HG03175 (cell line): Measurements from ENCODE around the gene SLF1.
"Not testable (repeated sequence)": the region's sequence is repeated elsewhere in the genome, so short reads cannot be mapped to it uniquely, and the experiment has no call there.

Experiments used
- ATAC-seq: cut with Tn5 transposase; IDR thresholded peaks from one replicate; pipeline ENCODE4 v1.9.1; 2021; ENCODE audit warnings: mild to moderate bottlenecking, moderate library complexity; ENCODE audit not compliant: unreplicated experiment

Gene SLF1

DNA sequence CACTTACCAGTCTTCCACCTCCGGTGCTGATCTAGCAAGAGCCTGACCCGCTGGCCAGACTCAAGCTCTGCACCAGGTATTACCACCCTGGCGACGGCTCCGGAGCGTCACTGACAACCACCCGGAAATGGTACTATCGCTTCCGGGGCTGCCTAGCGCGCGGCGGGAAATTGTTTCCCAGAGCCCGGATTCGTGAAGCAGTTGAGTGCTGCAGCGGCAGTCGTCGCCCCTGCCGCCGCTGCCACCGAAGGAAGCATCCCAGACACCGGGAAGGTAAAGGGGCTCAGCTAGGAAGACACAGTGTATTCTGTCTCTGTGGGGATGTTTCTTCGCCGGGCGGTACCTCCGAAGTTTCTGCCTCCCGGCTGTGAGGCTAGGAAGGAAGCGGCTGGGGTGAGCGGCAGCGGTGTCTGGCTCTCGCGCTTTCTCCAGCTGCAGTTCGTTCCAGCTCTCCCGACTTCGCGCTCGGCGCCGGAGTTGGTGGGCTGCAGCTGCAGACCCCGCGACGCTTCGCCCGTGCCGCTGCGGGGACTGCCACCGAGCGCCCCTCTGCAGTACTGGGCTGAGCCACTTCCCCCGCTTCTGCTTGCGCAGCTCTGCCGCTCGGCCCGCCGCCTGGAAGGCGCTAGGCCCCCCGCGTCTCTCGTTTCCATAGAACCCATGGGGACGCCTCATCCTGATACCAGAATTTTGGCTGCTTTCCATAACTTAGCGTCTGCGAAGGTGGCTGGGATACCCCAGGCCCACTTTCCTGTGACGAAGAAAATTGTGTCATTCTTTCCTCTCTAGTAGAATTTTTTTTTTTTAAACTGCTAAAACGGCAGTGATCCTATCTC is at the start of gene SLF1, which contains the start of gene KIAA0825:
TSS of gene SLF1 (plus strand) at position 177 of the 836 bp plus-strand sequence. CDS start 10,142 bp downstream, outside the sequence.
TSS of gene KIAA0825 (minus strand) at position 112 of the 836 bp plus-strand sequence. CDS start 81,478 bp downstream, outside the sequence.
- peak; percentile 98 for ATAC-seq

DNA sequence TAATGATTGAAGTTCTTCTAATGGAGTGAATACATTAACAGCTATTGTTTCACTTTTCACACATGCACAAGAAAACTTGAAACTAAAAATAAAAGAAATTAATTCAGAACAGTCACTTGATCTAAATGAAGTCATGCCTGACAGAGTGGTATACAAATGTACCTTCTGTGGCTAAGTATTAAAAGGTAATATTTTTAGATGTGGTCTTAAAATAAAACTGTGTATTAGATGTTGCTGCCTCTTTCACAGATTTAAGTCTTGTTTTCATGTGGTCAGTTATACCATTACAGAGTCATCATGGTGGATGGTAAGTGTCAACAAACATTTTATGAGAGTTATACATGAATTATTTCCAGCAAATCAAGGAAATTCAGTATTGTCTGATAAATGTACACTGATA is 47.1 kb upstream of the SLF1 start:
- ATAC-seq = no peak

GRCh38 chr5:94573349-94573748 is 45.1 kb upstream of the SLF1 start:
- not testable (repeated sequence) for ATAC-seq

DNA sequence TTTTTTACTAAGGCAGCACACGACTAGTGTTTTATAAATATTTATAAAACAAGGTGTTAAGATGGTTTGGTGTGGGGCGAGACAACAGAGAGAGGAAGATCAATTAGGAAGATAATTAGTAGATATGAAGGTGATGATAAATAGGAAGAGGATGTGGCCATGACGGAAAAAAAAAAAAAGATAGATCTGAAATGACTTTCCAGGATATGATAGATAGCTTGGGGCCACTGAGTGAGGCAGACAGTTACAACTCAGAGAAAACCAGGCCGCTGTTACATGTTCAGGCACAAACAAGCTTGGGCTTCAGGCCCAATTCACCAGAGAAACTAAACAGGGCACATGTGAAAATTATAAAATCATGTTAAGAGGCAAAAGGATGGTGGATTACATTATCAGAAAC is 43.3 kb upstream of the SLF1 start:
- ATAC-seq = no peak

- peak; percentile 79 for ATAC-seq
These were observed 40.8 kb upstream of the SLF1 start for GRCh38 chr5:94577466-94578245.

DNA sequence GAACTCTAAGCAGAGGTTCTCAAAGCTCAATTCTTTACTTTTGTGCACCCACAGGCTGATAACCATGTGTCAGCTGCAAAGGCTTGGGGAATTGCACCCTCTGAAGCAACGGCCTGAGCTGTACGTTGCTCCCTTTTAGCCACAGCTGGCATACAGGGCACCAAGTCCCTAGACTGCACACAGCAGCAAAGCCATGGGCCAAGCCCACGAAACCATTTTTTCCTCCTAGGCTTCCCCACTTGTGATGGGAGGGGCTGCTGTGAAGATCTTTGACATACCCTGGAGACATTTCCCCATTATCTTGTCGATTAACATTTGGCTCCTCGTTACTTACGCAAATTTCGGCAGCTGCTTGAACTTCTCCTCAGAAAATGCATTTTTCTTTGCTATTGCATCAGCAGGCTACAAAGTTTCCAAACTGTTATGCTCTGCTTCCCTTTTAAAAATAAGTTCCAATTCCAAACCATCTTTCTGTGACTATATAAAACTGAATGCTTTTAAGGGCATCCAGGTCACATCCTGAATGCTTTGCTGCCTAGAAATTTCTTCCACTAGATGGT is 23.1 kb upstream of the SLF1 start:
- ATAC-seq = no peak

GRCh38 chr5:94613583-94613982 is 4.9 kb upstream of the SLF1 start:
- ATAC-seq = no peak

DNA sequence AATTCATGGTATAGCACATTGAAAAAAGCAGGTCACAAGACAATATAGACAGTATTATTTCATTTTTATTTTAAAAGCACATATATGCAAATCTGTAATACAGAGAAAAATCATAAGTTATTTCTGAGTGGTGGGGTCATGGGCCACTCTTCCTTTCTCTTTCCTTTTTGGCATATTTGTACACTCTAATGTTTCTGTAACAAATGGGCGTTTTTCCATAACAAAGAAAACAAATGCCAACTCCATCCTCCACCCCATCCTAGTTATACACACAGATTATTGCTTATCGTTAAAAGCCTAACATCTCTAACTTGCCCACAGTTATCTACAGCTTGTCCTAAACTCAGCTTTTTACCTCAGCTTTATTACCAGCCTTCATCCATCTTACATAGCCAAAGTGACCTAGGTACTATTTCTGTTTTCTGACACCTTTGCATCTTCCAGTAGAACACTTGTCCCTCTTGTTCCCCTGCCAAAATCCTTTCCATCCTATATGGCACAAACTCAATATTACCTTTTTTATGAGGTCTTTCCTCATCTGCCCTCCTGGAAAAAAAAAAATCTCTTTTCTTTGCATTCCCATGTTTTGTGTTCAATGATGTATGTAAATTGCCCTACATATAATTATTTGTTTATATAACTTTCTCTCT is 4.2 kb upstream of the SLF1 start:
- no peak for ATAC-seq

- ATAC-seq = no peak
These were observed 2.6 kb upstream of the SLF1 start for GRCh38 chr5:94615862-94616261.

DNA sequence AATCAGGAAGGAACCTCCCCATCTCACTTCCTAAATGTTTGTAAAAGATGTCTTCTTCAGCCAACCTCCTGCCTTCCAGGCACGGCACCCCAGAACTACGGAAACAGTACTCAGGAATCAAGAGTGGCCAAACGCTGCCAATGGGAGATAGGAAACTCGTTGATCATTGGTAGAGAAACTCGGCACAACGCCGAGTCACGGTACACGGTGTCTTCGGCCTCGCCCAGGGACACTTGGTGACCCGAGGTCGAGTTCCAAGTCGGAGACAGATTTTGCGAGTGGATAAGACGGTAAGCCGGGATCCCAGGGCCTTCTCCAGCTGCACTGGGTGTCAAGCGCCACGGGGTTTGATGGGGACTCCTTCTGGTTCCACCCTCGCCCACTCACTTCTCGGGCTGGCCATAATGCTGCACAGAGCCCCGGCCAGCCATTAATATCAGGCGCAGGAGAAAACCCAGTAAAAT is 408 bp upstream of the SLF1 start:
- peak; percentile 30 for ATAC-seq

DNA sequence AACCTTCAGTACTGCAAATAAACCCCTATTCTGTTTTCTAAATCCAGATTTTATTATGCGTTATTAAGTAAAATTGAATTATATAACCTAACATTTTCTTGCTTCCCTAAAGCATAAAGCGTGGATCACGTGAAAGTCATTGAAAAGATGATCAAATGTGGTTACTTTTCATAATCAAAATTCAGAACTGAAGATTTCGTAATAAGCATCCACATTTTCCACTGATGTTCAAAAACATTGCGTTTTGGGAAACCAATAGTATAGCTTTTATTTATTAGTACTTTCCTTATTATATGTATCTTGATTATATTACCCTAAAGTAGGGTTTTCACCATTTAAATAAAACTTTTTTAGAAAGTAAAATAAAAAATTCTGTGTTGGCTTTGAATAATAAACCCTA is 1.8 kb downstream of the SLF1 start:
- no peak for ATAC-seq

GRCh38 chr5:94621763-94622162 is 3.3 kb downstream of the SLF1 start:
- ATAC-seq = no peak

GRCh38 chr5:94623011-94623410 is 4.5 kb downstream of the SLF1 start:
- ATAC-seq = no peak

DNA sequence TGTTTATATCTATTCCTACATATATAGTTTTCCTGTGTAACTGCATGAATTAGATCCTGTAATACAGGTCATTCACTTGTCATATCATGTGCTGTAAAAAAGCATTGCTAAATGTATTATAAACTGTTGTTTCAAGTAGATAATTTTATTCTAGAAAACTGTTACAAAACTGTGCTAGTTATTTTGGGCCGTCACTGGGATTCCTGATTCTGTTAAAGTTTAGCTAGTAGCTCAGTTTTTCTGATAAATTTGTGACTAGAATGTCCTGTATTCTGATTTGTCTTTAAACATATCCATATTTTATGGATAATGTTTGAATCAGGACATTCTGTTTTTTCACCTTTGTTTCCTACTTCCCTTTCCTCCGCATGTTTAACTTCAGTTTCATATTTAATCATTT is 5.4 kb downstream of the SLF1 start:
- ATAC-seq = no peak

- ATAC-seq = no peak
These were observed 8.7 kb downstream of the SLF1 start for GRCh38 chr5:94627191-94627590.

- peak; percentile 98 for ATAC-seq
These were observed 13.6 kb downstream of the SLF1 start for GRCh38 chr5:94632024-94632423.

DNA sequence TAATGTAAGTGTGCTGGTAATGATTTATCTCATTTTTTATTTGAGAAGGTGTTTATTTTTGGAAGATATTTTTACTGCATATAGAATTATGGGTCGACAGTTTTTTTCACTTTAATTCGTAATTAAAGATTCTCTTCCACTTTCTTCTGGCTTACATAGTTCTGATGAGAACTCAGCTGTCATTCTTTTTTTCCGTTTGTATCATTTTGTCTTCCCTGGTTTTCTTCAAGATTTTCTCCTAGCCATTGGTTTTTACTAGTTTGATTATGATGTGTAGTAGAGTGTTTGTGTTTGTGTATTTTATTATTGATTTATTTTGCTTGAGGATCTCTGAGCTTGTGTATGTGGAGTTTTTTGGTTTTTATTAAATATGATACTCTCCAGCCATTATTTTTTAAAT is 21.7 kb downstream of the SLF1 start:
- ATAC-seq = no peak

DNA sequence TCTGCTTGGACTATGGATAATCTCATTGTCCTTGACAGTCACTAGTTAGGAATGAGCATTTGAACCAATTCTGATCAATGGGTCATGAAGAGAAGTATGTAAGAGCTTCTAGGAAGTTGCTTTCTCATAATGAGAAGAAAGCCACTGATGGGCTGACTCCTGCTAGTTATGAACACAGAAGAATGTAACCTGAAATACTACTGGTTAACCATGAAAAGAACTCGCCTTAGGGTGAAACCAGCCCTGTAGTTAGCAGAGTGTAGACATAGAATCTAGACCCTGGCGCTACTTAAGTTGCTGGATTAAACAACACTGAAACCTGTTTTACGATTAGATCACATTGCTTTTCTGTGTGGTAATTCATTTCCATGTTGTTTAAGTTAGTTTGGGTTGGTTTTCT is 26.6 kb downstream of the SLF1 start:
- ATAC-seq = no peak

DNA sequence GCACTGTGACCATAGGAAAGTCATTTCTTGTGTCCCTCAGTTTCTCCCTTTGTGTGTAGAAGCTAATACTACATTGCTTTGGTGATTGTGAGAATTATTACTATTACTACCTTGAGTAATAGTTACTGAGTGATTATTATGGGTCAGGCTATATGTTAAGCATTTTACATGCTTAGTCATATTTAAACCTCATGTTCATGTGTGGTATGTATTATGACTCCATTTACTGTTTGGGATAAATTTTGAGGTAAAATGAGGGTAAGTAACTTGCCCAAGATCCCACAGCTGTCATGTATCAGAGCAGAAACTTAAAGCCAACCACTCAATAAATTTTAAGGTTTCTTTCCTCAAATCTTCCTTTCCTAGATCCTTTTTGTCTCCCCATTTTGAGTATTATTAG is 28.3 kb downstream of the SLF1 start:
- no peak for ATAC-seq

- no peak for ATAC-seq
These were observed 31.4 kb downstream of the SLF1 start for GRCh38 chr5:94649874-94650273.

- no peak for ATAC-seq
These were observed 39.8 kb downstream of the SLF1 start for GRCh38 chr5:94658272-94658671.
